Measurements from ENCODE around the gene INAFM2.

Gene INAFM2

GRCh38 chr15:40296561-40297230, 26.8 kb upstream of the INAFM2 start:
- no peak for ATAC-seq
- no peak for TF ChIP-seq TSHZ2 (CRISPR knock-in tag; IDR thresholded peaks at IDR 0.05)
- TF ChIP-seq TOX (CRISPR knock-in tag; IDR thresholded peaks at IDR 0.05; ENCODE audit: borderline replicate concordance) = no peak
- no peak for TF ChIP-seq ZFP30 (CRISPR knock-in tag; IDR thresholded peaks at IDR 0.05)
- TF ChIP-seq, protein P1, sequence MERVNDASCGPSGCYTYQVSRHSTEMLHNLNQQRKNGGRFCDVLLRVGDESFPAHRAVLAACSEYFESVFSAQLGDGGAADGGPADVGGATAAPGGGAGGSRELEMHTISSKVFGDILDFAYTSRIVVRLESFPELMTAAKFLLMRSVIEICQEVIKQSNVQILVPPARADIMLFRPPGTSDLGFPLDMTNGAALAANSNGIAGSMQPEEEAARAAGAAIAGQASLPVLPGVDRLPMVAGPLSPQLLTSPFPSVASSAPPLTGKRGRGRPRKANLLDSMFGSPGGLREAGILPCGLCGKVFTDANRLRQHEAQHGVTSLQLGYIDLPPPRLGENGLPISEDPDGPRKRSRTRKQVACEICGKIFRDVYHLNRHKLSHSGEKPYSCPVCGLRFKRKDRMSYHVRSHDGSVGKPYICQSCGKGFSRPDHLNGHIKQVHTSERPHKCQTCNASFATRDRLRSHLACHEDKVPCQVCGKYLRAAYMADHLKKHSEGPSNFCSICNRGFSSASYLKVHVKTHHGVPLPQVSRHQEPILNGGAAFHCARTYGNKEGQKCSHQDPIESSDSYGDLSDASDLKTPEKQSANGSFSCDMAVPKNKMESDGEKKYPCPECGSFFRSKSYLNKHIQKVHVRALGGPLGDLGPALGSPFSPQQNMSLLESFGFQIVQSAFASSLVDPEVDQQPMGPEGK (CRISPR knock-in tag; IDR thresholded peaks at IDR 0.05; ENCODE audit: borderline replicate concordance) = no peak
- TF ChIP-seq ISL1 (CRISPR knock-in tag; IDR thresholded peaks at IDR 0.05) = no peak

DNA sequence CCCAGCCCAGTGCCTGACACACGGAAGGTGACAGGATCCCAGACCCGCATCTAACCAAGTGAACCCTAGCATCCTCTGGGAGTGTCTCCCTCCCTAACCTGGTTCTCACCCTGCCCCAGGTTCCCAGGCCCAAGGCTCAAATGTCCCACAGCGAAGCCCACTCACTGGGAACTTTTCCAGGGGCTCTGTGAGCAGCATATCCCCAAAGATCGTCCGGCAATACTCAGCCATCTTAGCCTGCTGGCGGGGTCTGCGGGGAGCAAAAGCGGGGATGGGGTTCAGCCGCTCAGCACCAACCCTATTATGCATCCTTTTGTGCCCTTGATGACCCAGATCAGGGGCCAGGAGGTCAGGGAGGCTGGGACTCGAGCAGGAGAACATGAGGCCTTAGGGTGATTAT, 26.1 kb upstream of the INAFM2 start:
- ATAC-seq = no peak
- TF ChIP-seq ARNTL (CRISPR knock-in tag; IDR thresholded peaks at IDR 0.05; ENCODE audit: borderline replicate concordance, low read depth) (no peak), ZNF8 (CRISPR knock-in tag; IDR thresholded peaks at IDR 0.05) (no peak), ISL1 (CRISPR knock-in tag; IDR thresholded peaks at IDR 0.05) (no peak), TCF4 (CRISPR knock-in tag; IDR thresholded peaks at IDR 0.05; ENCODE audit: borderline replicate concordance) (no peak), CREB5 (CRISPR knock-in tag; IDR thresholded peaks at IDR 0.05; ENCODE audit: low read depth) (no peak)
- TF ChIP-seq, protein P1 (CRISPR knock-in tag; IDR thresholded peaks at IDR 0.05; ENCODE audit: borderline replicate concordance) = no peak

DNA sequence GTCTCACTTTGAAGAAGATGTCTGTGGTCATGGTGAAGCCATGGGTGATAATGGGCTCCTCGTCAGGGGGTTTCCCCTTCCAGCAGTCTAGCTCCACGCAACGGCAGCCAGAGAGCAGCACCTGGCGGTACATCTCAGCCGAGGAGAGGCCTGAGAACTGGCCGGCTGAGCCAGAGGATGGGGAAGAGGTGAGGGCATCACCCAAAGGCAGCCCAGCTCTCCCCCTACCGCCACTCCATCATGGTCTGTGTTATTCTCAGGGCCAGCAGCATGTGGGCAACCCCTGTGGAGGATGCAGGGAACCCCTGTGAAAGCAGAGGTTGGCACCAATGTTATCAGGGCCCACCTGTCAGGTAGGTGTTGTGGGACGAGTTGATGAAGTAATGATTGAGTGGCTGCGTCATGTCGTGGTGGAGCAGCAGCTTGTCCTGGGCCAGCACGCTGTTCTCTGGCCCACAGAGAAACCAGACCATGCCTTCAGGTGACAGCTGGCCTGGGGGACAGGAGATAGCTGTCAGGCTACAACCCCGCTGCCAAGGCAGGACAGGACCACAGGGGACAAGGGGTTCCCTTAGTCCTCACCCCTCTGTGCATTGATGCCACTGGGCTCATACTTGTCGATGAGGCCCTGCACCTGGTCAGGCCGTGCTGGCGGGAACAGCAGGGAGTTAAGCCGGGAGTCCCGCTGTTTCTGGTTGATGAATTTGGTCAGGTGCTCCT, 25.1 kb upstream of the INAFM2 start:
- no peak for ATAC-seq
- TF ChIP-seq TOX (CRISPR knock-in tag; IDR thresholded peaks at IDR 0.05; ENCODE audit: borderline replicate concordance) (no peak), BACH2 (CRISPR knock-in tag; IDR thresholded peaks at IDR 0.05; ENCODE audit: borderline replicate concordance) (no peak), OSR1 (CRISPR knock-in tag; IDR thresholded peaks at IDR 0.05) (no peak), GLIS3 (CRISPR knock-in tag; IDR thresholded peaks at IDR 0.05) (no peak), RARB (CRISPR knock-in tag; IDR thresholded peaks at IDR 0.05) (no peak), ZNF8 (CRISPR knock-in tag; IDR thresholded peaks at IDR 0.05) (no peak), ZNF565 (CRISPR knock-in tag; conservative IDR thresholded peaks at IDR 0.05; ENCODE audit: low read depth) (no peak), ESRRG (CRISPR knock-in tag; IDR thresholded peaks at IDR 0.05) (no peak), ARNTL (CRISPR knock-in tag; IDR thresholded peaks at IDR 0.05; ENCODE audit: borderline replicate concordance, low read depth) (no peak), PPARA (CRISPR knock-in tag; IDR thresholded peaks at IDR 0.05; ENCODE audit: borderline replicate concordance) (no peak), ISL1 (CRISPR knock-in tag; IDR thresholded peaks at IDR 0.05) (no peak), ZFP3 (CRISPR knock-in tag; IDR thresholded peaks at IDR 0.05) (no peak), CREB5 (CRISPR knock-in tag; IDR thresholded peaks at IDR 0.05; ENCODE audit: low read depth) (no peak), TCF4 (CRISPR knock-in tag; IDR thresholded peaks at IDR 0.05; ENCODE audit: borderline replicate concordance) (no peak), CSDC2 (CRISPR knock-in tag; IDR thresholded peaks at IDR 0.05) (no peak), SNAI2 (CRISPR knock-in tag; IDR thresholded peaks at IDR 0.05) (no peak)
- TF ChIP-seq, protein P2, sequence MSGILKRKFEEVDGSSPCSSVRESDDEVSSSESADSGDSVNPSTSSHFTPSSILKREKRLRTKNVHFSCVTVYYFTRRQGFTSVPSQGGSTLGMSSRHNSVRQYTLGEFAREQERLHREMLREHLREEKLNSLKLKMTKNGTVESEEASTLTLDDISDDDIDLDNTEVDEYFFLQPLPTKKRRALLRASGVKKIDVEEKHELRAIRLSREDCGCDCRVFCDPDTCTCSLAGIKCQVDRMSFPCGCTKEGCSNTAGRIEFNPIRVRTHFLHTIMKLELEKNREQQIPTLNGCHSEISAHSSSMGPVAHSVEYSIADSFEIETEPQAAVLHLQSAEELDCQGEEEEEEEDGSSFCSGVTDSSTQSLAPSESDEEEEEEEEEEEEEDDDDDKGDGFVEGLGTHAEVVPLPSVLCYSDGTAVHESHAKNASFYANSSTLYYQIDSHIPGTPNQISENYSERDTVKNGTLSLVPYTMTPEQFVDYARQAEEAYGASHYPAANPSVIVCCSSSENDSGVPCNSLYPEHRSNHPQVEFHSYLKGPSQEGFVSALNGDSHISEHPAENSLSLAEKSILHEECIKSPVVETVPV (CRISPR knock-in tag; IDR thresholded peaks at IDR 0.05) = no peak
- TF ChIP-seq, protein P3, sequence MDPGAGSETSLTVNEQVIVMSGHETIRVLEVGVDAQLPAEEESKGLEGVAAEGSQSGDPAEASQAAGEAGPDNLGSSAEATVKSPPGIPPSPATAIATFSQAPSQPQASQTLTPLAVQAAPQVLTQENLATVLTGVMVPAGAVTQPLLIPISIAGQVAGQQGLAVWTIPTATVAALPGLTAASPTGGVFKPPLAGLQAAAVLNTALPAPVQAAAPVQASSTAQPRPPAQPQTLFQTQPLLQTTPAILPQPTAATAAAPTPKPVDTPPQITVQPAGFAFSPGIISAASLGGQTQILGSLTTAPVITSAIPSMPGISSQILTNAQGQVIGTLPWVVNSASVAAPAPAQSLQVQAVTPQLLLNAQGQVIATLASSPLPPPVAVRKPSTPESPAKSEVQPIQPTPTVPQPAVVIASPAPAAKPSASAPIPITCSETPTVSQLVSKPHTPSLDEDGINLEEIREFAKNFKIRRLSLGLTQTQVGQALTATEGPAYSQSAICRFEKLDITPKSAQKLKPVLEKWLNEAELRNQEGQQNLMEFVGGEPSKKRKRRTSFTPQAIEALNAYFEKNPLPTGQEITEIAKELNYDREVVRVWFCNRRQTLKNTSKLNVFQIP (CRISPR knock-in tag; IDR thresholded peaks at IDR 0.05; ENCODE audit: borderline replicate concordance, low read depth) = no peak
